GM21526 (cell line): Measurements from ENCODE around the gene DNAJC6.
"Not testable (repeated sequence)": the region's sequence is repeated elsewhere in the genome, so short reads cannot be mapped to it uniquely, and the experiment has no call there.

Experiments used
- ATAC-seq: cut with Tn5 transposase; IDR thresholded peaks from one replicate; pipeline ENCODE4 v1.9.1; 2021; ENCODE audit warnings: moderate library complexity; ENCODE audit not compliant: unreplicated experiment, low FRiP score

The DNAJC6 gene

GRCh38 chr1:65425006-65425405, 115.7 kb downstream of the DNAJC6 start:
- ATAC-seq, result no peak

GRCh38 chr1:65425697-65426096, 116.4 kb downstream of the DNAJC6 start:
- no peak for ATAC-seq

- no peak for ATAC-seq
These were observed 119.7 kb downstream of the DNAJC6 start for GRCh38 chr1:65429078-65429477.

- ATAC-seq, result no peak
These were observed 120.5 kb downstream of the DNAJC6 start for GRCh38 chr1:65429806-65430205.

- ATAC-seq, result no peak
These were observed 121.9 kb downstream of the DNAJC6 start for GRCh38 chr1:65431111-65431705.

GRCh38 chr1:65432918-65433317, 123.6 kb downstream of the DNAJC6 start:
- no peak for ATAC-seq

- ATAC-seq, result no peak
These were observed 124.9 kb downstream of the DNAJC6 start for GRCh38 chr1:65434255-65434654.

GRCh38 chr1:65434760-65435159, 125.4 kb downstream of the DNAJC6 start:
- ATAC-seq, result no peak

GRCh38 chr1:65435987-65436386, 126.6 kb downstream of the DNAJC6 start:
- ATAC-seq, result no peak

- ATAC-seq, result no peak
These were observed 128.3 kb downstream of the DNAJC6 start for GRCh38 chr1:65437616-65438015.

- ATAC-seq, result no peak
These were observed 131.1 kb downstream of the DNAJC6 start for GRCh38 chr1:65440322-65440900.

GRCh38 chr1:65440915-65441314, 131.6 kb downstream of the DNAJC6 start:
- no peak for ATAC-seq

GRCh38 chr1:65441464-65441863, 132.1 kb downstream of the DNAJC6 start:
- no peak for ATAC-seq

GRCh38 chr1:65442442-65442841, 133.1 kb downstream of the DNAJC6 start:
- no peak for ATAC-seq

GRCh38 chr1:65443647-65444046, 134.3 kb downstream of the DNAJC6 start:
- ATAC-seq, result no peak

- ATAC-seq, result no peak
These were observed 134.8 kb downstream of the DNAJC6 start for GRCh38 chr1:65444128-65444640.

GRCh38 chr1:65445837-65446236, 136.5 kb downstream of the DNAJC6 start:
- no peak for ATAC-seq

- ATAC-seq, result no peak
These were observed 140.0 kb downstream of the DNAJC6 start for GRCh38 chr1:65449214-65449823.

- ATAC-seq, result not testable (repeated sequence)
These were observed 146.3 kb downstream of the DNAJC6 start for GRCh38 chr1:65455678-65456077.

- no peak for ATAC-seq
These were observed 147.1 kb downstream of the DNAJC6 start for GRCh38 chr1:65456481-65456880.

- ATAC-seq, result no peak
These were observed 148.5 kb downstream of the DNAJC6 start for GRCh38 chr1:65457868-65458267.
